NB4 (cell line): ENCODE results near the gene PBX1.

Source experiments
- DNase-seq: peaks from one replicate; pipeline ENCODE4 v3.0.0; 2010; ENCODE audit warnings: low read depth
- H3K4me3 ChIP-seq: one replicate; pipeline ENCODE4 v1.5.1; 2011; ENCODE audit warnings: mild to moderate bottlenecking, low read depth, low read length, moderate library complexity
- CTCF ChIP-seq: IDR thresholded peaks from one replicate; pipeline ENCODE4 v1.5.1; 2012; ENCODE audit warnings: low read depth, low read length
- MAX ChIP-seq: IDR thresholded peaks from 2 replicates; pipeline ENCODE4 v1.6.1; 2011; ENCODE audit warnings: low read depth, low read length
- MYC ChIP-seq: IDR thresholded peaks from 2 replicates; pipeline ENCODE4 v1.6.1; 2011; ENCODE audit warnings: low read depth, low read length
- POLR2A ChIP-seq: IDR thresholded peaks from 2 replicates; pipeline ENCODE4 v1.6.1; 2011; ENCODE audit warnings: mild to moderate bottlenecking; ENCODE audit not compliant: insufficient read length; ENCODE audit errors: extremely low read depth

The PBX1 gene

GRCh38 chr1:164804366-164804765 lies 245.4 kb downstream of the PBX1 start:
- no peak for DNase-seq
- TF ChIP-seq MAX (no peak), POLR2A (no peak), CTCF (no peak), MYC (no peak)
- no peak overlapping the region for H3K4me3 ChIP-seq

GRCh38 chr1:164805399-164805798 lies 246.4 kb downstream of the PBX1 start:
- no peak for DNase-seq
- TF ChIP-seq MYC (no peak), POLR2A (no peak), CTCF (no peak), MAX (no peak)
- H3K4me3 ChIP-seq: no peak overlapping the region

- DNase-seq: no peak
- H3K4me3 ChIP-seq: no peak overlapping the region
- no peak for TF ChIP-seq MYC
- TF ChIP-seq POLR2A: no peak
- no peak for TF ChIP-seq MAX
- no peak for TF ChIP-seq CTCF
Observed at GRCh38 chr1:164806531-164806930, 247.5 kb downstream of the PBX1 start.

GRCh38 chr1:164813776-164814175 lies 254.8 kb downstream of the PBX1 start:
- H3K4me3 ChIP-seq: no peak overlapping the region
- no peak for TF ChIP-seq MYC
- TF ChIP-seq CTCF: no peak
- no peak for TF ChIP-seq POLR2A
- no peak for TF ChIP-seq MAX

GRCh38 chr1:164821648-164822047 lies 262.7 kb downstream of the PBX1 start:
- no peak overlapping the region for H3K4me3 ChIP-seq
- TF ChIP-seq CTCF (no peak), POLR2A (no peak), MAX (no peak), MYC (no peak)
- no peak for DNase-seq

More at GRCh38 chr1:164813776-164814175, 254.8 kb downstream of the PBX1 start:
- no peak for DNase-seq

GRCh38 chr1:164823486-164824279 lies 264.7 kb downstream of the PBX1 start:
- no peak for TF ChIP-seq MAX
- no peak for TF ChIP-seq MYC
- no peak for TF ChIP-seq POLR2A
- TF ChIP-seq CTCF: no peak
- no peak for DNase-seq
- H3K4me3 ChIP-seq: no peak overlapping the region
